Stimulated activated CD4-positive, alpha-beta T cell treated with anti-CD3 and anti-CD28 coated beads, Interleukin-1b, Interleukin-23, amount 100 ng/mL, for 24 hours (primary cell): ENCODE data around the gene GPRC5B.

Source experiments
- DNase-seq, 4 experiments: peaks; one replicate each; pipeline ENCODE4 v3.0.0-alpha.2; 2020; ENCODE audit warnings: low read depth in 4 of 4, low spot score in 1 of 4

The GPRC5B gene

DNA sequence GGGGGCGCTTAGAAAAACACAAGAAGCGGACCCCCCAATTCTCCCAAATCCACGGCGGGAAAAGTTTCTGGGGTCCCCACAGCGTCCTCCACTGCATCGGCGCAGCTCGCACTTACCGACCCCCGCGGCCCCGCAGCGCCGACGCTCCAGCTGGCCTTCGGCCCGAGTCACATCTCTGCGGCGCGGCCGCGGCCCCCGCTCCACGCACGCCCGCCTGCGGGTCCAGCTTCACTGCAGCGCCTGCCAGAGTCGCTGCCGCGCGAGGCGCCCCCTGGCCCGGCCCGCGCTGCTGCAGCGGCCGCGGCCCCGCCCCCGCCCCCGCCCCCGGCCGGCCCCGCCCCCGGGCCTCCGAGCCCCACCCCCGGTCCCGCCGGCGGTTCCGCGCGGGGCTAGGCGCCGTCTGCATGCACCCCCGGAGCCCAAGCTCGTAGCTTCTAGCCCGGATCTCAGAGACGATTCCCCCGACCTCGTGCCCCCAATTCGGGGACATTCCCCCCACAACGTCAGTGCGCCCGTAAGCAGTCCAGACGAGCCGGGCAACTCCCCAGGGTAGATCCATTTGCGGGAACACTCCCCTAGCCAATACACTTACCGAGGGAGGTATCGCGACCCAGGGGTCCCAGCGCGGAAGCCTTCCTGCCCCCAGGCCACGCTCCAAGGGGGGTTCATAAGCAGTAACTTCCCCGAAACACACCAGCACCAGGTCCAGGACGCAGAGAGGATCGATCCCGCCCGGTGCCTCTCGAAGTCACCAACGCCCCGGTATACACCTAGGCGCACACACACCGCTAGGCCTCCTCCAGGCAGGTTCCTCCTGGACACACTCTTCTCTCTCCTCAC, at the start of gene GPRC5B:
TSS of gene GPRC5B (minus strand) at position 238 of the 840 bp plus-strand sequence. CDS start 12,003 bp downstream, outside the sequence.
- DNase-seq: peak in 1 of 4 experiments; percentile 22

DNA sequence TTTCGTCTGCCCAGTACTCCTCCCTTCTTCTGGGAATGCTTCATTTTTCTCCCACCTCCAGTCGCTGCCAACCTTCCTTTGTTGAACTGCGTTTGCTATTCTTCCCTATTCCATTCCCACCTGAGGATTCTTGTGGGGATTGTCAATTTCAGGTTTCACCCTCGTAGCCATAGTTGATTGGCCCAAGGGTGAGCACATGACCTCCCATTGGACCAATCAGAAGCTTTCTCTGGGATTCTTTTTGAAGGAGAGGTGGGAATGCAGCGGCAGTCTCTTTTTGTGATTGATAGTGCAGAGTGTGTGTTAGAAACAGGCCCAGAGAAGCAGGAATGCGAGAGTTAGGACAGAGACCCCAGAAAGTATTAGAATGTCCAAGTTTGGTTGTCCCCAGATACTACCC, 49.1 kb upstream of the GPRC5B start:
- no peak for DNase-seq

DNA sequence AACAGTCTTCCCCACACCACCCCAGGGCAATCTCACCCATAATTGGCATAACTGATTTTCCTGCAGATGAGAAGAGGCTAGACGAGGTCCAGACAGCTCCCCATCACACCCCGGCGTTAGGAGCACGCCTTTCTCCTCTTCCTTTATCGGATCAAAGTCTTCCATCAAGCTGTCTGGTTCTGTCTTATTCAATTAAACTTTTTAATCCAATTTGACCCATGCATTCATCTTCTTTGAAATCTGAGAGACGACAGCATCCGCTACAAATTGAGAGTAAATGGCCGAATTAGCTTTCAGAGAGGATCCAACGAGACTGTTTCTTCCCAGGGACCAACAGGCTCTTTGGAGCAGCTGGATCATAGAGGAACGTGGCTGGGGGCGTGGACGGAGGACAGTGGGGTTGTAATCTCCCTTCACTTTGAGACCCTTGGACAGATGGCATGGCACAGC, 44.4 kb upstream of the GPRC5B start:
- no peak for DNase-seq

GRCh38 chr16:19928432-19928831, 43.8 kb upstream of the GPRC5B start:
- no peak for DNase-seq

DNA sequence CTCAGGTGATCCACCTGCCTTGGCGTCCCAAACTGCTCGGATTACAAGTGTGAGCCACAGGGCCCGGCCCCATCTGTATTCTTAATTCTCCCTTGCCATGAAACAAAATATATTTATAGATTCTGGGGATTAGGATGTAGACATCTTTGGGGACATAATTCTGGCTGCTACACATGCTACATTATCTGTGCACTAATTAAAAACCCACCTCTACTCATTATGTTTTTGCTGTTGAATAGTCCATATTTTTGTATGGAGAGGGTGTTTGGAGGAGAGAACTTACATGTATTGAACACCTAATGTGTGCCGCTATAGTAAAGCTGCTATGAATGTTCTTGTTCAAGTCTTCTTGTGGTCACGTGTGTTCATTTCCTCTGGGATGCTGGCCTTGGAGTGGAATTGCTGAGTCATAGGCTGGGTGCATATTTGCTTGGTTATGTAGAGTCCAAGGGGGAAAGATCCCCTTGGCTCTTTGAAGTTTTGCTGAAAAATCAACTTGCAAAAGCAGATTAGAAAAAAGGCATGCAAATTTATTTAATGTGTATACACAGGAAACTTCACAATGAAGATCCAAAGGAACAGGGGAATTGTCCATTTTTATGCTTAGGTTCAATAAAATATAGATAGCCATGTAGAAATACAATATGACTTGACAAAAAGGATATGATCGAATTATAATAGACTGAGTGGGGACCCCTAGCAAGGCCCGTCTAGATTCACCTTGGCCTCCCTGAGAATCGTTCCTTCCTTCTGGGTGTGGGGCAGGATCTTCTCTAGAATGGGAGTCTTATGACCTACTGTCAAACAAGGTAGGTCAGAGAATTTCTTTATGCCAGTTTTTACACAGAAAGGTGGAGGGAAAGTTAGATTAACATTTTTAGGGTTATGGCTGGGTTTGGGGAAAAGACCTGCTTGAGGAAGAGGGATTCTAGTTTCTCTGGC, 42.1 kb upstream of the GPRC5B start:
- DNase-seq: no peak

DNA sequence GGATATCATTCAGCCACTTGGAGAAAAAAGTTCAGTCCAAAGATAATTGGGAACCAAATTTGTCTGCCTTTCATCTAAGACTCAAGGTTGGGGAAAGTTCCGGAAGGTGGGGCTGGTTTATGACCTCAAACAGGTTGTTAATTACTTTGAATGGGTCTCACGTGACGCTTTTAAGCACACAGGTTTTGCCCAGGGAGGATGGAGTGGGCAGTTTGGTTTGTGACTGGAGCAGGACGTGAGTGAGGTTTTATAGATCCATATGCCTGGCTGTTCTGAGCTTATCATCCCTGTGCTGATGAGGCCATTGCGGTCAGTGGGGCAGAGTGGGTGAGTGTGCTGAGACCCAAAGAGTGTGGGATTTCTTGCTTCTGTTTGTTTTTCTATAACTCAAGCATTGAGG, 38.7 kb upstream of the GPRC5B start:
- DNase-seq: no peak

GRCh38 chr16:19919142-19919541, 34.5 kb upstream of the GPRC5B start:
- DNase-seq: no peak

DNA sequence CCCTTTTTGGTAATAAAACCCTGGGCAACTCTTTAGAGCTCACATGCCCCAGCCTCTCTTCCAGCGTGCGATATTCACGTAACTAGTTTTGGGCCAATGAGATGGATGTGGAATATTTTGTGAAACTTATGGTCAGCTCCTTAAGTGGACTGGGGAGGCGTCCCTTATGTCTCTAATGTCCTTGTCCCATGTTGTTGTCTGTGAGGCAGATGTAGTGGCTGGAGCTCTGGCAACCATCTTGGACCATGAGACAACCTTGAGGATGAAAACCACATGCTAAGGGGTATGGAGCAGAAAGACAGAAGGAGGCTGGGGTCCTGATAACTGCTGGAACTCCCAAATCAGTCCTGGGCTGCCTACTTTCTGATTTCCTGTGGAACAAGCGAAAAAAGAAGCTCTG, 31.4 kb upstream of the GPRC5B start:
- no peak for DNase-seq

GRCh38 chr16:19914877-19915276, 30.2 kb upstream of the GPRC5B start:
- no peak for DNase-seq

GRCh38 chr16:19913340-19913645, 28.6 kb upstream of the GPRC5B start:
- no peak for DNase-seq

DNA sequence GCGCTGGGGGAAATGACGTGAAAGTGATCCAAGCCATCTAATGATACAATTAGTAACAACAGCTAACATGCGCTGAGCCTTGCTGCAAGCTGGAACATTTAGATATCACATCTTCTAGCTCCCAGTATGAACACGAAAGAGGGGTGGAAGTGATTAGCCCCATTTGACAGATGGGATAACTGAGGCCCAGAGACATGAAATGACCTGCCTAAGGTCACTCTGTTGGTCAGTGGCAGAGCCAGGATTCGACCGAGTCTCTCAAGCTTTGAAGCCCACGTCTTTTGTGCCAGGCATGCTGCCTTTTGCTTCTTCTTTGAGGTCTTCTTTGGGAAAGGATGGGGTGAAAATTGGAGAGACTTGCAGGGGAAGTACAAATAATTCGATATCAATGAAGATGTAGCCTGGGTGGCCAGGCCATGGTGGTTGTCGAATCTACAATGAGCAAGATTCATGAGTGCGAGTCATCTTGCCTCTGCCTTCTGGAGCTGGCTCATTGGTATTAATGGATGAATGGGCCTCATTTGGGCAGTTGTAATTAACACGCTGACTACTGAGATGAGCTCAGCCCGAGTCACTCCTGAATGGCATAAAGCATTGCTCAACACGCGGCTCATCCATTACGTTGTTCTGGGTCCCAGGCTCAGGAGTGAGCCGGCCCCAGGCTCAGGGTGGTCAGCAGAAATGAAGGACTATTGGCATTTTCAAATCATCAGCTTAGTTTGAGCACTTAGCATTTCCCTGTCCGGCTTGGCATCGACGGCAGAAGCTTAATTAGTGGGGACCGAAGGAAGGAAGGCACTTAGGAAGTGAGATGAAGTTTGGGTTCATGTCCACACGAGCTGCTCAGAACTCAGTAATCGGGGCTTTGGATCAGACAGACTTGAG, 28.0 kb upstream of the GPRC5B start:
- no peak for DNase-seq

DNA sequence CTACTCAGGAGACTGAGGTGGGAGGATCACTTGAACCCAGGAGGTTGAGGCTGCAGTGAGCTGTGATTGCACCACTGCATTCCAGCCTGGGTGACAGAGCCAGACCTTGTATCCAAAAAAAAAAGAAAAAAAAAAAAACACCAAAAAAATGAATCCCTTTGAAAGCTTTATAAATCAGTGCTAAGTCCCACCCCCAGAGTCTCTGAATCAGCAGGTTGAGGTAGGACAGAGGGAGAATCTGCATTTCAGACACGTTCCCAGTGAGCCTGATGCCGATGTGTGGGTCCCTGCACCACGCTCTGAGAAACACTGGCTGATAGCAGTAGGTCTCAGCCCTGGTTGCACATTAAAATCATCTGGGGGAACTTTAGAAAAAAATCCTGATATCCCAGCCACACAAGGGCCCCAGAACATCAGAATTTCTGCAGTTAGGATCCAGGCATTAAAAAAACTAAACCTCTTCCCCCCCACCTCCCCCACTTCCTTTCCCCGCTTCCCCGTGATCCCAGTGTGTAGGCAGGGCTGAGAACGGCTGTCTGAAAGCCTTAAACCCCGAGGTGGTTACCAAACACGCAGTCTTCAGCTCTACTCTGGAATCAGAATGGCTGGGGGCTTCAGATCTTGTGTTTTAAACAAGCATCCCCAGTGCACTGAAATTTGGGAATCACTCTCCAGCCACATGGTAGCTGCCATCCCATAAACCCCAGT, 27.3 kb upstream of the GPRC5B start:
- no peak for DNase-seq

DNA sequence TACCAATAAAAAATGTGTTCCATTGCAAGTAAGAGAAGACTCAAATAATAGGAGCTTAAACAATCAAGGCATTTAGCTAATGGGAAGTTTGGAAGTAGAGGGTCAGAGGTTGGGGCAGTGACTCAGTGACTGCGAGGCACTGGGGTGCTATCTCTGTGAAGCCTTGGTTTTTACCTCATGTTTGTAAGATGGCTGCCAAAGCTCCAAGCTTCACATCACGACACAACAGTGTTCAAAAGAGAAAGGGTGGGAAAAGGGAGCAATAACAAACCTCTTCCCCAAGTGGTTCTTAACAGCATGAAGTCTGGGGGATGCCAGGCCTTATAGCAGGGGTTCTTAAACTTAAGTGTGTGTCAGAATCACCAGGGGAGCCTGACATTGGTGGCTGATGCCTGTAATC, 26.6 kb upstream of the GPRC5B start:
- no peak for DNase-seq

- DNase-seq: no peak
Observed at GRCh38 chr16:19909750-19910322, 25.2 kb upstream of the GPRC5B start.

DNA sequence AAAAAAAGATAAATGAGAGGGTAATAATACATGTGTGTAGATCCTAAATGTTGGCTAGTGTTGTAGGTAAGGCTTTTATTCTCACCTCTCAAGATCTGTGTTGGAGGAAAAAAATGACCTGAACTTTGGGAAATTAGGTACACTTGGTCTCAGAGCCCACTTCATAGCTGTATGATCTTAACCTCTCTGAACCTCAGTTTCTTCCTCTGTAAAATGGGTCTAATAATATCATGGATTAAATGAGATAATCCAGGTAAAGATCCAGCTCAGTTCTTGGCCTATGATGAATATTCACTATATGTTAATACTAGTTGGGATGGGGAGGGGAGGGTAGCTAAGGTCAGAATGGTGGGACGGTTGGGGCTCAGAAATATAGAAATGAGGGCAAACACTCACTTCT, 24.3 kb upstream of the GPRC5B start:
- no peak for DNase-seq

DNA sequence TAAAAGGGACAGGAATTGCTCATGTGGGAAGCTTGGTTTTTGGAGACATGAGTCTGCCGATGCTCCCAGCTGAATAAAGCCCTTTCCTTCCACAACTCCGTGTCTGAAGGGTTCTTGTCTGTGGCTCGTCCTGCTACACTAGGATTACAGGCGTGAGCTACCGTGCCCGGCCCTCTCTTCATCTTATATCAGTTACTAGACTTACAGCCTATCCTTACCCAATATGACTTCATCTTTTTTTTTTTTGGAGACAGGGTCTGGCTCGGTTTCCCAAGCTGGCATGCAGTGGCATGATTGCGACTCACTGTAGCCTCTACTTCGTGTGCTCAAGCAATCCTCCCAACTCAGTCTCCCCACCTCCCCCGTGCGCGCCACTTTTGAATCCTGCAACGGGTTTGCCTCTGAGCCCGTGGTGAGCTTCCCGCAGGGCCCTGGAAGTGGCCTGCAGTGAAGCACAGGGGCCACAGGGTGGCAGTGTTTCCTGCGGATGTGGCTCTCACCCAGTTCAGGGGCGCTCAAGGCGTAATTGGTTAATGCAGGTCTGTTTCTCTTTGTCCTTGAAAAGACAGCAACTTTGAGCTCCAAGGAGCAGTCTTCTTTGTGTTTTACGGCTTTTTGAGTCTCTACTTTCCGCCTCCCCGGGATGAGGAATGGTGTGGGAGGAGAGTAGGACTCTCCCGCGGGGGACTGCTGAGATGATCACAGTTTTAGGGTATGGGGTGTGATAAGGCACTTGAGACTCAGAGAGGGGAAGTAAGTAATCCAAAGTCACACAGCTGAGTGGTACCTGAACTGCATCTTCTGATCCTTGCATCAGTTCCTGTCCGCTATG, 22.7 kb upstream of the GPRC5B start:
- peak; percentile 36 to 56 (median 54) for DNase-seq

- DNase-seq: no peak
Observed at GRCh38 chr16:19901164-19901563, 16.5 kb upstream of the GPRC5B start.

DNA sequence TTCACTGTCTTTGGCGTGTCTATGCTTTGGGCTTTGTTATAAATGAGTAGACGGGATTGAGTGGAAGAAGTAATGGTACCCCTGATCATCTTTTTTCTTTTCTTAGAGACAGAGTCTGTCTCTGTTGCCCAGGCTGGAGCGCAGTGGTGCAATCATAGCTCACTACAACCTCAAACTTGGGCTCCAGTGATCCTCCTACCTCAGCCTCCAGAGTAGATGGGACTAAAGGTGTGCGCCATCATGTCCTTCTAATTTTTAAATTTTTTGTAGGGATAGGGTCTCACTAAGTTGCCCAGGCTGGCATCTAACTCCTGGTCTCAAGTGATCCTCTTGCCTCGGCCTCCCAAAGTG, 14.9 kb upstream of the GPRC5B start:
- no peak for DNase-seq

DNA sequence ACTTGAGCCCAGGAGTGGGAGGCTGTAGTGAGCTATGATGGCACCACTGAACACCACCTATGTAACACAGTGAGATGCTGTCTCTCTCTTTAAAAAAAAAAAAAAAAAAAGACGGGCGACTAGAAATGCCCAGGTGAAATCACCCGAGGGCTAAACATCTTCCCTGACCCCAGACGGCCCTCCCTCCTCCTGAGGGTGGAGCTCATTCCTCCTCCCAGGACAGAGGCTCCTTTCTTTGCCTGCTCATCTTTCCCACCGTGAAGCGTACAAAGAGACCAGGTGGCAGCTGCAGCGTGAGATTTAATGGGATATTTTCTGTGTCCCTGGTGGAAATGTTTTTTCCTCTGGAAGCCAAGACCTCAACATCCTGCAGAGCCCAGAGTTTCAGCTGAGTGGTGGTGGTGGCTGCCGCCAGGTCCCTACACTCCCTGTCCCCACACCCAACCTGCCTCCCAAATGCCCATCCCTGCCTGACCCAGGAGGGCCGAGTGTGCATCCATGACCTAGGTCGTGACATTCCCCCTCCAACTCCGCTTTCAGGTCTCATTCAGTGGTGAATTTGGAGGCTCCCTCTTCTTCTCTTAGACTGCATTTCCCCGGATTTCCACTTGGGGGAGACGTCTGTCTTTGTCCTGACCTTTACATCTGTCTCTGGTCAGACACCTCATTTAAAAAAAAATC, 14.4 kb upstream of the GPRC5B start:
- peak in 2 of 4 experiments; percentile 18 to 20 for DNase-seq
